Measurements from ENCODE around the gene C3AR1.

DNA sequence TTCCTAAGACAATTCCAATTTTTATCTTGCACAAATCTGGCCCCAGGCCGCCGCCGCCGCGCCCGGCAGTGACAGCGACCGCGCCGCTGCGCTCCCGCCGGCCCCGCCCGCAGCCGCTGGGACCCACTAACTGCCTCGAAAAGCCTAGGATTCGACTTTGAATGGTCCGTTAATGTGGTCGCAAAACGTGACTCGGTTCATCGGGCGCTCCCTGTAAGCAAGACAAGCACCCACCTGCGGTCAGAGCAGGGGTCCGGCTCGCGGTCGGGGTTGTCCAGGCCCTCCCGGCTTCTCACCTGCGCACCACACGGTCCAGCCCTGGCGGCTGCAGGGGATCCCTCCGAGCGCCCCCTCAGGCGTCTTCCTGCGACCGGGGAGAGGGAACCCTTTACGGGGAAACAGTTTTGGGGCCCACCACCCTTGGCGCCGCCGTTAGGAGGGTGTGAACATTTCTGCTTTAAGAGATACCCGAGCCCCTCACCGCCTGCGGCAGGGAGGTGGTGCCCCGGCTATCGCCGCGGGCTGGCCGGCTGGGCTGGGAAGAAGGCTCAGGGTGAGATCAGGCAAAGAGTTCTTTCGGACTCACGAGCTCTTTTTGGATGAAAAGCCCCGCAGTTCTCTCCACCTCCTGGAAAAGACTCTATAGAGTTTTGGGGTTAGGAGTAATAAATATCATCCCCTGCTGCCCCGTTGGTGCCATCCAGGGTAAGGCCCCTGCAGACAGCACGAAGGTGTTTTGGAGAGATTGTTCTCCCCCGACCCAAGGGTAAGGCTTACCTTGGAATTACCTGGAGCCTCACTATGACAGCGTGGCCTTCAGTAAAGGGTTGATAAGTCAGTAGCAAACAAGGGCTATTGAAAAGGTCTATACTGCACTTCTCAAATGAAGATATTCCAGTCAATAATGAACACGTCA lies 47.2 kb downstream of the C3AR1 start:
- TF ChIP-seq, protein P1, sequence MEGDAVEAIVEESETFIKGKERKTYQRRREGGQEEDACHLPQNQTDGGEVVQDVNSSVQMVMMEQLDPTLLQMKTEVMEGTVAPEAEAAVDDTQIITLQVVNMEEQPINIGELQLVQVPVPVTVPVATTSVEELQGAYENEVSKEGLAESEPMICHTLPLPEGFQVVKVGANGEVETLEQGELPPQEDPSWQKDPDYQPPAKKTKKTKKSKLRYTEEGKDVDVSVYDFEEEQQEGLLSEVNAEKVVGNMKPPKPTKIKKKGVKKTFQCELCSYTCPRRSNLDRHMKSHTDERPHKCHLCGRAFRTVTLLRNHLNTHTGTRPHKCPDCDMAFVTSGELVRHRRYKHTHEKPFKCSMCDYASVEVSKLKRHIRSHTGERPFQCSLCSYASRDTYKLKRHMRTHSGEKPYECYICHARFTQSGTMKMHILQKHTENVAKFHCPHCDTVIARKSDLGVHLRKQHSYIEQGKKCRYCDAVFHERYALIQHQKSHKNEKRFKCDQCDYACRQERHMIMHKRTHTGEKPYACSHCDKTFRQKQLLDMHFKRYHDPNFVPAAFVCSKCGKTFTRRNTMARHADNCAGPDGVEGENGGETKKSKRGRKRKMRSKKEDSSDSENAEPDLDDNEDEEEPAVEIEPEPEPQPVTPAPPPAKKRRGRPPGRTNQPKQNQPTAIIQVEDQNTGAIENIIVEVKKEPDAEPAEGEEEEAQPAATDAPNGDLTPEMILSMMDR (optimal IDR thresholded peaks at IDR 0.05 in 1 of 3, IDR thresholded peaks at IDR 0.05 in 1 of 3, conservative IDR thresholded peaks at IDR 0.05 in 1 of 3; ENCODE audit: extremely low read depth in 1 of 3, insufficient read depth in 2 of 3, low read length in 3 of 3) = no peak
- TF ChIP-seq EZH2 (IDR thresholded peaks at IDR 0.05; ENCODE audit: low read length) = peak; percentile 63

Measured in keratinocyte (primary cell).